Measurements from ENCODE around the gene OXCT2. TPM values are rescaled to one million over a fixed set of nuclear protein-coding genes. Genes with fewer than 3 reads are reported as not detected.
"Not testable (repeated sequence)": the region's sequence is repeated elsewhere in the genome, so short reads cannot be mapped to it uniquely, and the experiment has no call there.

The OXCT2 gene
- polyA plus RNA-seq, 2 donors, result 0.25 to 0.28 TPM

DNA sequence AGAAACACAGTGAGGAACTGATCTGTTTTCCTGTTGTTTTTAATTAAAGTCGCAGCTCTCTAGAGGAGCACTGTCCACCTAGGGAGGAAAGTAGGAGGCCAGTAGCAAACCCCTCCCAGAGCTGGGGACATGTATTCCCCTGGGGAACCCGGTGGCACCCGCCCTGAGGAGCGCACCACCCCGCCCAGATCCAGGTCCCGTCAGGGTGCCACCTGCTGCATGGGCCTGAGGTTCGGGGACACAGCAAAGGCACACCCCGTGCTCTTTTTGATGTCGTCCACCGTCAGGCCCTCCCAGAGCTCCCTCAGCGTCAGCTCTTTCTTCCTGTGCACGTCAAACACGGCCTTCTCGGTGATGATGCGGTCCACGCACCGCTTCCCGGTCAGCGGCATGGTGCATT is 1.6 kb downstream of the OXCT2 start:
- H3K27ac ChIP-seq (ENCODE audit: low read depth in 2 of 2, low read length in 1 of 2); H3K27me3 ChIP-seq (ENCODE audit: control insufficient read depth in 1 of 2, insufficient read depth in 2 of 2, low read length in 2 of 2); H3K9me3 ChIP-seq (ENCODE audit: control insufficient read depth in 2 of 2, insufficient read depth in 1 of 2, low read depth in 1 of 2, low read length in 1 of 2); H3K4me1 ChIP-seq (ENCODE audit: control insufficient read depth in 2 of 2, insufficient read depth in 2 of 2, low read length in 1 of 2); H3K36me3 ChIP-seq (ENCODE audit: control insufficient read depth in 2 of 2, insufficient read depth in 2 of 2, low read length in 1 of 2); H3K4me3 ChIP-seq (ENCODE audit: low read depth in 1 of 2, low read length in 2 of 2): not testable (repeated sequence)
- 85 to 88% methylated on average over 17 to 18 of the region's 19 CpGs for WGBS, 2 donors

DNA sequence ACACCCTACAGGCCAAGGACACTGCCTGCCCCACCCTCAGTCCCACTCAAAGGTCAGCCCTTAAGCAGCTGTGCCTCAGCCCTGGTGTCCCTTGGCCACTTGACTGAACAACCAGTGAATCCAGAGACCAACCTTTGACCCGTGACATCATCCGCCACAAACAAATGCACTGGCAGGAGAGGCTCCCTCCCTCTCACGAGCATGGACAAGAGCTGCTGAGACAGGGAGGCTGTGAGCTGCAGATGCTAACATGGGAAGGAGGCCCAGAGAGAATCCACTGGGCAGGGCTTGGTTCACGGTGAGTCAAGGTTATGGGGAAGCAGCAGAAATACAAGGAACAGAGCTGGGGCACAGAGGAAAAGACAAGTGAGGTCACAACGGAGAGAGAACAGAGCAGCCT is 4.7 kb downstream of the OXCT2 start:
- H3K27me3 ChIP-seq (ENCODE audit: control insufficient read depth in 1 of 2, insufficient read depth in 2 of 2, low read length in 2 of 2); H3K36me3 ChIP-seq (ENCODE audit: control insufficient read depth in 2 of 2, insufficient read depth in 2 of 2, low read length in 1 of 2); H3K27ac ChIP-seq (ENCODE audit: low read depth in 2 of 2, low read length in 1 of 2); H3K9me3 ChIP-seq (ENCODE audit: control insufficient read depth in 2 of 2, insufficient read depth in 1 of 2, low read depth in 1 of 2, low read length in 1 of 2); H3K4me3 ChIP-seq (ENCODE audit: low read depth in 1 of 2, low read length in 2 of 2); H3K4me1 ChIP-seq (ENCODE audit: control insufficient read depth in 2 of 2, insufficient read depth in 2 of 2, low read length in 1 of 2): not testable (repeated sequence)
- WGBS, 2 donors, result 52 to 67% methylated on average over 1 of the region's 5 CpGs

DNA sequence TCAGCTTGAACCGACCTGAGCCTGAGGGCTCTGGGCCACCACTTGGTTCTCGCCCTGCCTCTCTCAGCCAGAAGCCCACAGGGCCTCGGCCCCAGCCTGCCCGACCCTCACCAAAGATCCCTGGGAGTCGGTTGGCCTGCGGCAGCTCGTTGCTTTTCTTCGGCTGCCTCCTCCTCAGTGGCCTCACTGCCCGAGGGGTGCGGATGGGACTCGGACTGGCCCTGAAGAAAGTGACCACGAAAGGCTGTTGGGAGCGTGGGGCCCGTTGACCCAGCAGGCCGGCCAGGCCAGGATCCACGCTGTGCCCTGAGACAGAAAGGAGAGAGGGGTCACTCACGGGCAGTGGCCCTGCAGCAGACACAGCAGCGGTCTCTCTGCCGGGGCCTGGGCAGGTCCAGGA is 6.6 kb downstream of the OXCT2 start:
- not testable (repeated sequence) for H3K27me3 ChIP-seq (ENCODE audit: control insufficient read depth in 1 of 2, insufficient read depth in 2 of 2, low read length in 2 of 2); H3K27ac ChIP-seq (ENCODE audit: low read depth in 2 of 2, low read length in 1 of 2); H3K4me3 ChIP-seq (ENCODE audit: low read depth in 1 of 2, low read length in 2 of 2); H3K9me3 ChIP-seq (ENCODE audit: control insufficient read depth in 2 of 2, insufficient read depth in 1 of 2, low read depth in 1 of 2, low read length in 1 of 2); H3K4me1 ChIP-seq (ENCODE audit: control insufficient read depth in 2 of 2, insufficient read depth in 2 of 2, low read length in 1 of 2); H3K36me3 ChIP-seq (ENCODE audit: control insufficient read depth in 2 of 2, insufficient read depth in 2 of 2, low read length in 1 of 2)
- WGBS, 2 donors, result 87 to 90% methylated on average over 7 to 13 of the region's 19 CpGs

DNA sequence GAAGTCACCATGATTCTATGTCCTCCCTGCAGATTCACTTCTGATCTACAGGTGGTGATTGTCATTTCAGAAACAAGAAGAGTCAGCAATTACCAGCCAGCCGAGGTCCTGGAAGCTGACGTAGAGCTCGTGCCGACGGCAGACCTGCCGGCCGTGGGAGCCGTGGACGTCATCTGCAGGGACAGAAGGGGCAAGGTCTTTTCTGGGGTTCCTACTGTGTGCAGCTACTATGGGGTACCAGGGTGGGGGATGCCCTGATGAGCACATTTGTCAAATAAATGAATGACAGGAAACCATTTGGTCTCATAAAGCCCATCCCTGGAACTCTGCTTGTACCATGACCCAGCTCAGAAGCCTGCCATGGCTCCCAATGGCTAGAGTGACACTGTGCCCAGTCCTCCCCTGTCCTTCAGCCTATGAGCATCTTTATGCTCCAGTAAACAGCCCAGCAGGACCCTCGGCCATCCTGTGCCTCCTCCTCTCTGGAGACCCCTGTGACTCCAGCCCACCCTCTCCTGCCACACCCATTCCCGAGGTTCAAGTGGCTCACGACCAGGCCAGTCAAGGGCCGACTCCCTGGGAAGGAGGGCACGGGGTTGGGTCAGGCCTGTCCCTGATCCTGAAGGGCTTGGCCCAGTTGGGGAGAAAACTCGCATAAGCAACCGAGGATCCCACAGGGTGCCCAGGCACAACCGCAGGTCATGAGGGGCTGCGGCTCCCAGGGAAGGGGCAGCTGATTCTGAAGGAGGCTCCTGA is 7.4 kb downstream of the OXCT2 start:
- H3K27ac ChIP-seq (ENCODE audit: low read depth in 2 of 2, low read length in 1 of 2); H3K36me3 ChIP-seq (ENCODE audit: control insufficient read depth in 2 of 2, insufficient read depth in 2 of 2, low read length in 1 of 2); H3K4me1 ChIP-seq (ENCODE audit: control insufficient read depth in 2 of 2, insufficient read depth in 2 of 2, low read length in 1 of 2); H3K27me3 ChIP-seq (ENCODE audit: control insufficient read depth in 1 of 2, insufficient read depth in 2 of 2, low read length in 2 of 2); H3K4me3 ChIP-seq (ENCODE audit: low read depth in 1 of 2, low read length in 2 of 2); H3K9me3 ChIP-seq (ENCODE audit: control insufficient read depth in 2 of 2, insufficient read depth in 1 of 2, low read depth in 1 of 2, low read length in 1 of 2): not testable (repeated sequence)
- WGBS, 2 donors, result 74 to 82% methylated on average over 14 to 15 of the region's 18 CpGs

DNA sequence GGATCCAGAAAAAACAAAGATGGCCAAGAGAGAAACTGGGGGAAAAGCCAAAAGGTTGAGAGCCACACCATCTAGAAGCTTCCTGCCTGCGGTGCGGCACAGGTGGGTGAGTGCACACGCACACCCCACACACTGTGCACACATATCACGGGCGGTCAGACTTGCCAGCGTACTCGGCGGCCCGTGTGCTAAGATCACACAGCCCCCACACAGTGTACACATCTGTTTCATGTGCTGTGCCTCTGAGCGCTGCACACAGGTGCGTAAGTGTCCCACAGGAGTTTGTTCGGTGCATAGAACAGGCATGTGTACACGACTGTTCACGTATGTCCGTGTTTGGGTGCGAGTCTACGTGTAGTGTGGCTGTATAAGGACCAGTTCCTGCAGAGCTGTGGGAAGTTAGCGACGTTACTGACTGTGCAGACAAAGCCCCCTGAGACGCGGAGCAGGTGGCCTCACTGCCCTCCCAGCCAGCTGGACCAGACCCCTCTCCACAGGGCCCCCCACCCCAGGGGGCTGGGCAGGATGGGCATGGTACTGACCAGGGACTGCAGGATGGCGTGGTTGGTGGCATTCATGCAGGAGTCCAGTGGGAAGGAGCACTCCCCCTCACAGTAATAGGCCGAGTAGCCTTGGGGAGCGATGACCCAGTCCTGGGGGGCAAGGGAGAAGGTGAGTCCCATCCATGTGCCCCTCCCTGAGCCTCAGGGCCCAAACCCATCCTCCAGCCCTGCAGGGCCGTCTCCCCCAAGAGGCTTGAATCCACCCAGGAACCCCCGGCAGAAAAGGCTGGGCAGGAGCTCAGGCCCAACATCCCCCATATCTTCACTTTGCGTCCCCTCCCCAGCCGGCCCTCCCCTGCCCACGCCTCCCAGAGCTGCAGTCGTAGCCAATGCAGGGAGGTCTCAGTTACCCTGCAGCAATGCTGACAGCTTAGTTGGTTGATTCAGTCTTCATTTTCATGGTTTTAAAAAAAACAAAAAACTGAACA is 8.3 kb downstream of the OXCT2 start:
- Histone ChIP-seq H3K27me3 (ENCODE audit: control insufficient read depth in 1 of 2, insufficient read depth in 2 of 2, low read length in 2 of 2) (no peaks in the 10 kb centered on the region), H3K4me3 (ENCODE audit: low read depth in 1 of 2, low read length in 2 of 2) (no peak overlapping the region), H3K27ac (ENCODE audit: low read depth in 2 of 2, low read length in 1 of 2) (no peak overlapping the region), H3K36me3 (ENCODE audit: control insufficient read depth in 2 of 2, insufficient read depth in 2 of 2, low read length in 1 of 2) (peaks cover 3 to 11% of the 10 kb centered on the region in 2 donors), H3K9me3 (ENCODE audit: control insufficient read depth in 2 of 2, insufficient read depth in 1 of 2, low read depth in 1 of 2, low read length in 1 of 2) (no peaks in the 10 kb centered on the region), H3K4me1 (ENCODE audit: control insufficient read depth in 2 of 2, insufficient read depth in 2 of 2, low read length in 1 of 2) (peaks cover 0 to 4% of the 10 kb centered on the region in 2 donors)
- 89 to 93% methylated on average over 30 of the region's 30 CpGs for WGBS, 2 donors

DNA sequence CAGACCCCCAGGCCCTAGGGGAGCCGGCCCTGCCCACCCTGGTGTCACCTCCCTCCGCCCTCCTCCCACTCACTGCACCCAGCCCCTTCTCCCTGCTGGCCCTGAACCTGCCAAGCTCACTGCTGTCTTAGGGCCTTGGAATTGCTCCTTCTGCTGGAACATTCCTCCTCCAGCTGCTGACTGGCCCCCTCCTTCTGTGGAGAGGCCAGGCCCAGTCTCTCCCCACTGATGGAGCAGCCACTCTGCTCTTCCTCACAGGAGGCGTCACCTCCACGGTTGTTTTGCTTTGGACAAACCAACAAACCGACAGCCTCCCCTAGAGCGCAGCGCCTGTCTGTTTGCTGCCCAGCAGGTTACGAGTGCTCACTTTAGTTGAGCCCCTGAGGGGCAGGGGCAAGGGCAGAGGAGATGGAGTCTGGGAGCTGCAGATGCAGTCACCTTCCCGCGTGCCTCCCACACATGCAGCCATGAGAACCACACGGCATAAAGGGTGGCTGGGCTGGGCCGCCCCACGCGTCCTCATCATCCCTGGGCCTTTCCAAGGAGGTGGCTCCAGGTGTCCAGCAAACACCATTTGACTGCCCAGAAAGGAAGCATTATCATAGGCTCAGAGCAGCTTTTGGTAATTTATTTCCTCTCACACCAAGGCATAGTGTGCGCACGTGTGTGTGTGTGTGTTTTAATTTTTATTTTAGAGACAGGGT is 9.4 kb downstream of the OXCT2 start:
- Histone ChIP-seq H3K4me3 (ENCODE audit: low read depth in 1 of 2, low read length in 2 of 2) (no peak overlapping the region), H3K27me3 (ENCODE audit: control insufficient read depth in 1 of 2, insufficient read depth in 2 of 2, low read length in 2 of 2) (no peaks in the 10 kb centered on the region), H3K4me1 (ENCODE audit: control insufficient read depth in 2 of 2, insufficient read depth in 2 of 2, low read length in 1 of 2) (peaks cover 0 to 4% of the 10 kb centered on the region in 2 donors), H3K27ac (ENCODE audit: low read depth in 2 of 2, low read length in 1 of 2) (no peak overlapping the region), H3K9me3 (ENCODE audit: control insufficient read depth in 2 of 2, insufficient read depth in 1 of 2, low read depth in 1 of 2, low read length in 1 of 2) (no peaks in the 10 kb centered on the region), H3K36me3 (ENCODE audit: control insufficient read depth in 2 of 2, insufficient read depth in 2 of 2, low read length in 1 of 2) (peaks cover 3 to 15% of the 10 kb centered on the region in 2 donors)
- WGBS, 2 donors, result 76 to 78% methylated on average over 16 of the region's 16 CpGs

DNA sequence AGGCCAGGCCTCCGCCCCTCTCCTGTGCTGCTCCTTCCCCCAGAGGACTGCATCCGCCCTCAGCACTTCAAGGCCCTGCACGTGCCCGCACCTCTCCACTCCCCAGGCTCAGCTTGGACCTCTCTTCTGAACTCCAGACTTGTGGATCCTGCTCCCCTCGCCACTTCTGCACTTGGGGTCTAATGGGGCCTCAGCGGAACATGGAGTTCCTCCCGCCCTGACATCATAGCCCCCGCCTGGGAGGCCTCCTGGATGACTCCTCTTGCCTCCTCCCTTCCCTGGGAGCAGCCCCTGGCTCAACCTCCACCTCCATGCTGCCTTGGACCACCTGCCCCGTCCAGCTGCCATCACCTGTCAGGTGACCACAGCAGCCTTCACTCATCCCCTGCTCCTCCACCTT is 10.1 kb downstream of the OXCT2 start:
- Histone ChIP-seq H3K27me3 (ENCODE audit: control insufficient read depth in 1 of 2, insufficient read depth in 2 of 2, low read length in 2 of 2) (no peaks in the 10 kb centered on the region), H3K9me3 (ENCODE audit: control insufficient read depth in 2 of 2, insufficient read depth in 1 of 2, low read depth in 1 of 2, low read length in 1 of 2) (no peaks in the 10 kb centered on the region), H3K27ac (ENCODE audit: low read depth in 2 of 2, low read length in 1 of 2) (no peak overlapping the region), H3K36me3 (ENCODE audit: control insufficient read depth in 2 of 2, insufficient read depth in 2 of 2, low read length in 1 of 2) (peaks cover 4 to 16% of the 10 kb centered on the region in 2 donors), H3K4me3 (ENCODE audit: low read depth in 1 of 2, low read length in 2 of 2) (no peak overlapping the region), H3K4me1 (ENCODE audit: control insufficient read depth in 2 of 2, insufficient read depth in 2 of 2, low read length in 1 of 2) (peaks cover 0 to 4% of the 10 kb centered on the region in 2 donors)
- 84 to 86% methylated on average over 8 to 9 of the region's 9 CpGs for WGBS, 2 donors

DNA sequence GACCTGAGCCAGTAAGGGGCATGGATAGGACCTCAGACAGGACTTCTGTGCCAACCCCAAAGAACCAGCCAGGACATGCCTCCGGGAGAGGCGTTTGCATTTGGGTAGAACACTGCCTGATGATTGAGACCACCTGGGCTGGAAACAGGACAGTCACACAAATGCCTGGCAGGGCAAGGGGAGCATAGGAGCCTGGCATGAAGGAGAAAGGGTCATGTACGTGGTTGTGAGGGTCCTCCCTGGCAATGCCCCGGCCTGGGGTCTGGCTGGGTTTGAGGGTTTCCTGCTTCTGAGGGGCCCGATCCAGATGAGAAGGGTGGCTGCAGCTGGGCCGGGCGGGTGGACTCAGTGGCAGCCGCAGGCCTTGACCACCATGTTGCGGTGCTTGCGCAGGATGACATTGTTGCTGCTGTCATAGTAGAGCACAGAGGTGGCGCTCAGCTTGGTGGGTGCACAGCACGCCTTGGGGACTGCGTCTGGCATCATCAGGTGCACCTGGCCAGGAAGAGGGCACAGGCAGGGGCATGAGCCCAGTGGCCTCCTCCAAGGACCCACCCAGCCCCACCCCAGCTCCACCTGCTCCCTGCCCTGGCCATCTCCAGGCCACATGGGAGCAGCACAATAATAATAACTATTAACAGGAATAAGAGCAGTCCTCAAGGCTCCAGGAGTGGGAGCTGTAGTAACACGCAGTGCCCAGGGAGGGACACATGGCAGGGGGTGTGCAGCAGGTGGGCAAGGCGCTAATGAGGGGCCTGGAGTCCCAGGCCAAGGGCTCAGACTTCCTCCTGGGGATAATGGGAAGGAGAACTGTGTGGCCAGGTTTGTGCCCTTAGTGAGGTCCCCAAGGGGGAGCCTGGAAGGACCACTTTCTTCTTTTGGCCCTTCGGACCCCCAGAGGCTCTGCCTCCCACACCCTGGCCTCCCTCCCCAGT is 10.8 kb downstream of the OXCT2 start:
- Histone ChIP-seq H3K4me3 (ENCODE audit: low read depth in 1 of 2, low read length in 2 of 2) (no peak overlapping the region), H3K9me3 (ENCODE audit: control insufficient read depth in 2 of 2, insufficient read depth in 1 of 2, low read depth in 1 of 2, low read length in 1 of 2) (no peaks in the 10 kb centered on the region), H3K27ac (ENCODE audit: low read depth in 2 of 2, low read length in 1 of 2) (no peak overlapping the region), H3K27me3 (ENCODE audit: control insufficient read depth in 1 of 2, insufficient read depth in 2 of 2, low read length in 2 of 2) (no peaks in the 10 kb centered on the region), H3K4me1 (ENCODE audit: control insufficient read depth in 2 of 2, insufficient read depth in 2 of 2, low read length in 1 of 2) (peaks cover 0 to 4% of the 10 kb centered on the region in 2 donors), H3K36me3 (ENCODE audit: control insufficient read depth in 2 of 2, insufficient read depth in 2 of 2, low read length in 1 of 2) (peaks cover 9 to 23% of the 10 kb centered on the region in 2 donors)
- WGBS, 2 donors, result 93 to 95% methylated on average over 16 of the region's 16 CpGs

DNA sequence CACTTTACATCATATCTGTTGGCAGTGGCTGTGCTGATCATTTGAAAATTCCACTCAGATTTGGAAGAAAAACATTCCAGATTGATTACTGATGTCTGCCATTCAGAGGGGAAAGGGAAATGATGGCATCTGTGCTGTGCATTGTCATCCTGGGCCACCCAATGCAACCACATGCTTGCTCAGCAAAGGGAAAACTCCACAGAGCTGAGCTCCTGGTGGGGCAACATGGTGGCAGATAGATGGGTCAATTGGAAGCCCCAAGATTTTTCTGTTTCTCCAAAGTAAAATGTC is 11.8 kb downstream of the OXCT2 start:
- Histone ChIP-seq H3K36me3 (ENCODE audit: control insufficient read depth in 2 of 2, insufficient read depth in 2 of 2, low read length in 1 of 2) (peaks cover 9 to 26% of the 10 kb centered on the region in 2 donors), H3K9me3 (ENCODE audit: control insufficient read depth in 2 of 2, insufficient read depth in 1 of 2, low read depth in 1 of 2, low read length in 1 of 2) (no peaks in the 10 kb centered on the region), H3K27ac (ENCODE audit: low read depth in 2 of 2, low read length in 1 of 2) (no peak overlapping the region), H3K27me3 (ENCODE audit: control insufficient read depth in 1 of 2, insufficient read depth in 2 of 2, low read length in 2 of 2) (no peaks in the 10 kb centered on the region), H3K4me1 (ENCODE audit: control insufficient read depth in 2 of 2, insufficient read depth in 2 of 2, low read length in 1 of 2) (peaks cover 0 to 4% of the 10 kb centered on the region in 2 donors), H3K4me3 (ENCODE audit: low read depth in 1 of 2, low read length in 2 of 2) (no peak overlapping the region)

Measured in esophagus (tissue), 2 donors.